Endodermal cell (in vitro differentiated cells): Measurements from ENCODE around the gene IPPK. TPM values are rescaled to one million over a fixed set of nuclear protein-coding genes. Genes with fewer than 3 reads are reported as not detected.

ENCODE experiments used
- DNase-seq: peaks from one replicate; pipeline ENCODE4 v3.0.0-alpha.2; 2017
- H3K27ac ChIP-seq: 2 replicates; pipeline ENCODE4 v1.5.1; 2013; ENCODE audit warnings: mild to moderate bottlenecking, low read depth, low read length, moderate library complexity
- H3K27me3 ChIP-seq: 2 replicates; pipeline ENCODE4 v1.6.1; 2013; ENCODE audit warnings: mild to moderate bottlenecking, low read length, moderate library complexity; ENCODE audit not compliant: insufficient read depth, control insufficient read depth, poor library complexity, severe bottlenecking
- H3K36me3 ChIP-seq: 2 replicates; pipeline ENCODE4 v1.7.0; 2013; ENCODE audit warnings: mild to moderate bottlenecking, low read length, moderate library complexity; ENCODE audit not compliant: control insufficient read depth, insufficient read depth
- H3K4me1 ChIP-seq: one replicate; pipeline ENCODE4 v1.7.0; 2013; ENCODE audit warnings: low read length; ENCODE audit not compliant: control insufficient read depth, insufficient read depth
- H3K4me3 ChIP-seq: 2 replicates; pipeline ENCODE4 v1.5.1; 2013; ENCODE audit warnings: mild to moderate bottlenecking, low read length, moderate library complexity
- H3K9ac ChIP-seq: 2 replicates; pipeline ENCODE4 v1.6.1; 2013; ENCODE audit warnings: mild to moderate bottlenecking, low read length, moderate library complexity; ENCODE audit not compliant: poor library complexity, severe bottlenecking; ENCODE audit errors: extremely low read depth
- H3K9me3 ChIP-seq: 2 replicates; pipeline ENCODE4 v1.6.1; 2013; ENCODE audit warnings: mild to moderate bottlenecking, low read length, moderate library complexity; ENCODE audit not compliant: control insufficient read depth
- H3K27ac Mint-ChIP-seq: 2 replicates; pipeline ENCODE4 v1.8.0; 2020; ENCODE audit warnings: mixed read lengths
- H3K27me3 Mint-ChIP-seq: 2 replicates; pipeline ENCODE4 v1.8.0; 2021; ENCODE audit warnings: mild to moderate bottlenecking, mixed read lengths; ENCODE audit not compliant: insufficient read depth
- H3K36me3 Mint-ChIP-seq: 2 replicates; pipeline ENCODE4 v1.8.0; 2020; ENCODE audit warnings: low read depth, mixed read lengths
- H3K4me1 Mint-ChIP-seq: 2 replicates; pipeline ENCODE4 v1.8.0; 2020; ENCODE audit warnings: mixed read lengths
- H3K4me3 Mint-ChIP-seq: 2 replicates; pipeline ENCODE4 v1.8.0; 2020; ENCODE audit warnings: mild to moderate bottlenecking, moderate library complexity, mixed read lengths
- H3K9me3 Mint-ChIP-seq: 2 replicates; pipeline ENCODE4 v1.8.0; 2020; ENCODE audit warnings: mild to moderate bottlenecking, mixed read lengths
- WGBS, 2 experiments: methylation state at CpG; one replicate each; pipeline versions ENCODE4 v1.1.5 to v1.1.7; 2013; ENCODE audit warnings: missing lambda C conversion rate in 2 of 2, mixed read lengths in 1 of 2; ENCODE audit not compliant: insufficient coverage in 1 of 2, insufficient read length in 1 of 2; 5-methylcytosine and 5-hydroxymethylcytosine counted together
- total RNA-seq, 2 donors: library from RNA; stranded (reverse); fragmentation: NEBNext Ultra II Directional in 1 of 2; extraction: Animal tissue kit (Norgen Biotek cat#: 25700) in 1 of 2; gene quantifications; 2 replicates in 1 of 2; 3 replicates in 1 of 2; pipeline ENCODE4 v1.2.1, GENCODE V29; 2021
- TF ChIP-seq, protein P1 (sequence below): fragments of 200-600 bp; sonication (generic); conservative IDR thresholded peaks from 2 replicates; pipeline ENCODE4 v1.5.0; 2021; ENCODE audit warnings: antibody characterized with exemption, mild to moderate bottlenecking

Gene IPPK
- total RNA-seq, 2 donors from 2014 or later: 9.3 TPM

DNA sequence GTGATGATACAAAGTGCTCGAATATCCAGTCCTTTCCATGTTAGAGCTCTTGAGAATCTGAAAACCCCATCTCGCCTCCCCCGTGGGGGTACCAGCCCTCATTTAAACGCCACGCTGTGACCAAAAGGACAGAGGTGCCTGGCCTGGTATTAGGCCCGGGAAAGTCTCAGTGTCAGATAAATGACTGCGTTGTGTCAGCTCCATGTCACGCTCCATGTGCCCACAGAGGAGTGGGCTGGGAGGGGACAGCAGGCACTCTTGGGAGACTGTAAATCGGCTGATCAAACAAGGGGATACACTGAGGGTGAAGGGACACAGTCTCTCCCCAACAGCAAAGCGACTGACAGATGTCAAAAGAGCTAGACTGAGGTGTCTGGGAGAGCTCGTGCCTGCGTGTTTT lies 68.5 kb downstream of the IPPK start:
- H3K4me1 Mint-ChIP-seq: no peaks in the 10 kb centered on the region
- Histone ChIP-seq H3K4me1 (no peaks in the 10 kb centered on the region), H3K9ac (no peak overlapping the region), H3K9me3 (peaks cover 19% of the 10 kb centered on the region), H3K36me3 (no peaks in the 10 kb centered on the region), H3K27ac (no peak overlapping the region), H3K4me3 (no peak overlapping the region), H3K27me3 (no peaks in the 10 kb centered on the region)
- H3K27me3 Mint-ChIP-seq: no peaks in the 10 kb centered on the region
- H3K9me3 Mint-ChIP-seq: peaks cover 30% of the 10 kb centered on the region
- no peak overlapping the region for H3K4me3 Mint-ChIP-seq
- no peak for DNase-seq
- peak overlapping the region; percentile 81 for H3K27ac Mint-ChIP-seq
- peaks cover 6% of the 10 kb centered on the region for H3K36me3 Mint-ChIP-seq
- TF ChIP-seq, protein P1, sequence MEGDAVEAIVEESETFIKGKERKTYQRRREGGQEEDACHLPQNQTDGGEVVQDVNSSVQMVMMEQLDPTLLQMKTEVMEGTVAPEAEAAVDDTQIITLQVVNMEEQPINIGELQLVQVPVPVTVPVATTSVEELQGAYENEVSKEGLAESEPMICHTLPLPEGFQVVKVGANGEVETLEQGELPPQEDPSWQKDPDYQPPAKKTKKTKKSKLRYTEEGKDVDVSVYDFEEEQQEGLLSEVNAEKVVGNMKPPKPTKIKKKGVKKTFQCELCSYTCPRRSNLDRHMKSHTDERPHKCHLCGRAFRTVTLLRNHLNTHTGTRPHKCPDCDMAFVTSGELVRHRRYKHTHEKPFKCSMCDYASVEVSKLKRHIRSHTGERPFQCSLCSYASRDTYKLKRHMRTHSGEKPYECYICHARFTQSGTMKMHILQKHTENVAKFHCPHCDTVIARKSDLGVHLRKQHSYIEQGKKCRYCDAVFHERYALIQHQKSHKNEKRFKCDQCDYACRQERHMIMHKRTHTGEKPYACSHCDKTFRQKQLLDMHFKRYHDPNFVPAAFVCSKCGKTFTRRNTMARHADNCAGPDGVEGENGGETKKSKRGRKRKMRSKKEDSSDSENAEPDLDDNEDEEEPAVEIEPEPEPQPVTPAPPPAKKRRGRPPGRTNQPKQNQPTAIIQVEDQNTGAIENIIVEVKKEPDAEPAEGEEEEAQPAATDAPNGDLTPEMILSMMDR: no peak
- 93% methylated on average over 10 to 12 of the region's 12 CpGs for WGBS, 2 experiments

DNA sequence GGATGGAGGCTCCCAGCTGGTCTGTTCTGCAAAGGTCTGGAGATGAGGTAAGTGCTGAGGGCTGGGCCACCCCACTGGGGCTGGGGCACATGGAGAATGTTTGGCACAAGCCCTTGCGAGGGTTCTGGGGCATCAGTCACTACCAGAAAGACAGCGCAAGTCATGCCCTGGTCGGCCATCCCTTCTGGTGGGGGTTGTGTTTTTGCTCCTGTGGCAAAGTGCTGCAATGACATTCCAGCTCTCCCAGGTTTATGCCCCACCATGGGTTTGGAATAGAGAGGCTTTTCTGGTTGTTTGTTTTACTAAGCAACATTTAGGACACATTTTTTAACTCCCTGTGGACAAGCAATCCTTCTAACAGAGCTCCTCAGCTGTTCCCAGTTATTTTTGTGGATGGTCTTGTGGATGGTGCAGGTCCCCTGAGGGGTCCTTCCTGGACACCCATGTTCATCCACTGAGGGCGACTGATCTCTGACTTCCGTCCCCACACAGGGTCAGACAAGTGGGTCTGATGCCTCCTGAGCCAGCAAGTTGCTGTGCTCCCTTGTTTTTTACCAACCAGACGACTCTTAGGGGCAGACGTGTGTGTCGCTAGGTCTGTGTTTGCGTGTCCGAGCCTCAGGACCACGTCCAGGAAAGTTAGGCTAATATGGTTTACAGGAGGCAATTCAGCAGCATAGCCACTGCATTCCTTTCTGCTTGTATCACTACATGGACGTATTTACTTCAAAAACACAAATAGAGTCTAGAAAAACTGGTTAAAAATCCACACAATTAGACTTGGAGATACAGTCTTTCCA lies 69.3 kb downstream of the IPPK start:
- Histone ChIP-seq H3K27ac (no peak overlapping the region), H3K9ac (no peak overlapping the region), H3K4me3 (no peak overlapping the region), H3K27me3 (no peaks in the 10 kb centered on the region), H3K9me3 (peaks cover 18% of the 10 kb centered on the region), H3K4me1 (no peaks in the 10 kb centered on the region), H3K36me3 (no peaks in the 10 kb centered on the region)
- Mint-ChIP-seq H3K36me3 (peaks cover 6% of the 10 kb centered on the region), H3K4me1 (no peaks in the 10 kb centered on the region), H3K9me3 (peaks cover 25% of the 10 kb centered on the region), H3K4me3 (no peak overlapping the region), H3K27ac (no peak overlapping the region), H3K27me3 (no peaks in the 10 kb centered on the region)
- DNase-seq: peak; percentile 43
- TF ChIP-seq, protein P1: no peak
- 92 to 97% methylated on average over 10 to 12 of the region's 12 CpGs for WGBS, 2 experiments

DNA sequence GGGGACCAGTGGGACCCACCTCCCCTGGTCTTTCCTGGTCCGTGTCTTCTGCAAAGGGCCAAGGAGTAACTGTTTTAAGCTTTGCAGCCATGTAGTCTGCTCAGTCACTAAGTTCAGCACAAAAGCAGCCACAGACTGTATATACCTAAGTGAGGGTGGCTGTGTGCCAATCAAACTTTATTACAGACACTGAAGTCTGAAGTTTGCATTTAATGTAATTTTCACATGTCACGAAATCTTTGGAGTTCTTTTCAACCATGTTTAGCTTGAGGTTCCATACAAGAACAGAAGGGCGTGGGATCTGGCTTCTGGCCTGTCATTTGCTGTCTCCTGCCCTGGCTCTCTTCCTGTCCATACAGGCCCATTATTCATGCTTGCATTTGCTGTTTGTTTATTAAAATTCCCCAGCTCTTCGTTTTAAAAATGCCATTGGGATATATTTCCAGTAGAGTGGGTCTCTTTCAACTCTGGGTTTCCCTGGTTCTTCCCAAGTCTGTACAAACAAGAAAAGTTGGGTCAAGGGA lies 69.9 kb downstream of the IPPK start:
- peaks cover 12% of the 10 kb centered on the region for H3K9me3 ChIP-seq
- H3K36me3 Mint-ChIP-seq: no peaks in the 10 kb centered on the region
- peaks cover 18% of the 10 kb centered on the region for H3K9me3 Mint-ChIP-seq
- no peak overlapping the region for H3K27ac ChIP-seq
- no peaks in the 10 kb centered on the region for H3K4me1 ChIP-seq
- peak overlapping the region; percentile 48 for H3K27ac Mint-ChIP-seq
- H3K27me3 ChIP-seq: no peaks in the 10 kb centered on the region
- H3K36me3 ChIP-seq: no peaks in the 10 kb centered on the region
- 79 to 92% methylated on average over 3 to 4 of the region's 4 CpGs for WGBS, 2 experiments
- no peak overlapping the region for H3K9ac ChIP-seq
- no peak overlapping the region for H3K4me3 ChIP-seq
- DNase-seq: no peak
- H3K27me3 Mint-ChIP-seq: no peaks in the 10 kb centered on the region
- no peak overlapping the region for H3K4me3 Mint-ChIP-seq
- H3K4me1 Mint-ChIP-seq: no peaks in the 10 kb centered on the region
- TF ChIP-seq, protein P1: no peak
